DND-41 (cell line): ENCODE measurements around the gene FAM174C.

ENCODE experiments used
- EZH2 ChIP-seq: IDR thresholded peaks from 3 replicates; pipeline ENCODE4 v1.6.1; 2012; ENCODE audit warnings: borderline replicate concordance, low read depth, mild to moderate bottlenecking, moderate library complexity, low read length, inconsistent platforms; ENCODE audit not compliant: severe bottlenecking
- TF ChIP-seq, protein P1 (sequence below): IDR thresholded peaks from 2 replicates; pipeline ENCODE4 v1.5.1; 2012; ENCODE audit warnings: borderline replicate concordance, low read length, moderate library complexity, mild to moderate bottlenecking; ENCODE audit not compliant: poor library complexity, severe bottlenecking; ENCODE audit errors: extremely low read depth

DNA sequence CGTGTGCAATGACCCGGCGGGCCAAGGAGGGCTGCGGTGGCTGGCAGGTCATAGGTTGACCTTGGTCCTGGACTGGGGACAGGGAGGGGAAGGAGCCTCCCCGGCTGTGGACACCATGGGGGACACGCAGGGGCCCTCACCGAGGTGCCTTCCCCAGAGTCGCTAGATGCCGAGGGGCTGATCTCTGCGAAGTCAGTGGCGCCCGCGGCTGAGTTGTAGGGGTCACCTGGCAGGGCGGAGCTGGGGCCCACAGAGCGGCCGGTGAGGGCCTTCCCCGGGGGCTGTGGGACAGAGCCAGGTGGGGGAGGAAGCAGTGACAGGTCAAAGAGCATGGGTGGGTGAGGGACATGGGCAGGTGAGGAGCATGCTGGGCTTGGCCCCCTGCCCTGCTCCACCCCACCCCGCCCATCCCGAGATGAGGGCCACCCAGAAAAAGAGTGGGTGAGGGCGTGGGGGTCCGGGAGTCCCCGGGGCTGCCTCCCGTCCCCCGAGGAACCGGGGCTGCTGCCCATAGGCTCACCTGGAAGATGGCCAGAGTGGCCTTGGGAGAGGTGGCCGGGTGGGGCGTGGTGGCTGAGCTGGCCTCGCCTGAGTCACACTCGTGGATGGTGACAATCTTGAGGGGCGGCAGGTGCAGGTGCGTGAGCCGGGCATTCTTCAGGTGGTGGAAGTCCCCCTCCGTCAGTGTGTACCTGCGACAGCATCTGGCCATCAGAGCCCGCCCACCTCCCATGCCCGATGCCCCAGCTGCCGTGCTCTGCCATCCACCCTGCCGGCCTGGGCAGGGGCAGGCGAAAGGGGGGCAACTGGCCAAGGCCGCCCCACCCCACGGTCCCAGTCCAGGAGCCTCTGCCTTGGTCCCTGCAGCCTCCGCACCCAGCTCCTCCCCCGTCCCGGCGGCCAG lies 41.0 kb upstream of the FAM174C start:
- TF ChIP-seq, protein P1, sequence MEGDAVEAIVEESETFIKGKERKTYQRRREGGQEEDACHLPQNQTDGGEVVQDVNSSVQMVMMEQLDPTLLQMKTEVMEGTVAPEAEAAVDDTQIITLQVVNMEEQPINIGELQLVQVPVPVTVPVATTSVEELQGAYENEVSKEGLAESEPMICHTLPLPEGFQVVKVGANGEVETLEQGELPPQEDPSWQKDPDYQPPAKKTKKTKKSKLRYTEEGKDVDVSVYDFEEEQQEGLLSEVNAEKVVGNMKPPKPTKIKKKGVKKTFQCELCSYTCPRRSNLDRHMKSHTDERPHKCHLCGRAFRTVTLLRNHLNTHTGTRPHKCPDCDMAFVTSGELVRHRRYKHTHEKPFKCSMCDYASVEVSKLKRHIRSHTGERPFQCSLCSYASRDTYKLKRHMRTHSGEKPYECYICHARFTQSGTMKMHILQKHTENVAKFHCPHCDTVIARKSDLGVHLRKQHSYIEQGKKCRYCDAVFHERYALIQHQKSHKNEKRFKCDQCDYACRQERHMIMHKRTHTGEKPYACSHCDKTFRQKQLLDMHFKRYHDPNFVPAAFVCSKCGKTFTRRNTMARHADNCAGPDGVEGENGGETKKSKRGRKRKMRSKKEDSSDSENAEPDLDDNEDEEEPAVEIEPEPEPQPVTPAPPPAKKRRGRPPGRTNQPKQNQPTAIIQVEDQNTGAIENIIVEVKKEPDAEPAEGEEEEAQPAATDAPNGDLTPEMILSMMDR: no peak
- TF ChIP-seq EZH2: no peak
